ENCODE measurements around the gene OGFOD1.
"Not testable (repeated sequence)": the region's sequence is repeated elsewhere in the genome, so short reads cannot be mapped to it uniquely, and the experiment has no call there.

Gene OGFOD1

DNA sequence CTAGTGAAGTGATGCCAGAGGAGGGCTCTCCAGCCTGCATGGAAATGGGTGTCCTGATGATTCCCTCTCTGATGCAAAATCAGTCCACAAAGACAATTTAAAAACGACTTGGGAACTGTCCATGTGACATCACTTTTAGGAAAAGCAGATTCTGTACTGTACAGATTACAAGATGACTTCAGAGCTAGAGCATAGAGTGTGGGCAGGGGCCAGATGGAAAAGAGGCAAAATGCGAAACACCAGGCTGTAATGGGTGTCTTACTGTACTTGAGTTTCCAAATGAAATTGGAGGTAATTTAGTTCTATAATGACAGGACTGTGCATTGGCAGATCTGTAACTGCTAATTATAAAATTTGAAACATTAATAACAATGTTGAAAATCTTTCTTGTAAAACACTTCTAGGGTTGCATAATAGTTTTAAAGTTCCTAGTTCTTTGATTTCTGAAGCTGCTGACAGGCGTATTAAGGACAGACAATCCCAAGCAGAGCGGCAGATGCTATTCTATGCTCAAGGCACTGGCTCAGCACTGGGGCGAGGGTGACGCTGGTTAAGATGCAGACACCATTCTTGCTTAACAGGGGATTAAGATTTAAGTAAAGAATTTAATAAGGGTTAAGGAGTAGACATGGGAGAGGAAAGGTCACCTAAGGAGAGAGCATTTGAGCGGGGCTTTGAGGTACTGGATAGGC, 29.6 kb downstream of the OGFOD1 start:
- DNase-seq (ENCODE audit: low read depth, low spot score), result no peak

DNA sequence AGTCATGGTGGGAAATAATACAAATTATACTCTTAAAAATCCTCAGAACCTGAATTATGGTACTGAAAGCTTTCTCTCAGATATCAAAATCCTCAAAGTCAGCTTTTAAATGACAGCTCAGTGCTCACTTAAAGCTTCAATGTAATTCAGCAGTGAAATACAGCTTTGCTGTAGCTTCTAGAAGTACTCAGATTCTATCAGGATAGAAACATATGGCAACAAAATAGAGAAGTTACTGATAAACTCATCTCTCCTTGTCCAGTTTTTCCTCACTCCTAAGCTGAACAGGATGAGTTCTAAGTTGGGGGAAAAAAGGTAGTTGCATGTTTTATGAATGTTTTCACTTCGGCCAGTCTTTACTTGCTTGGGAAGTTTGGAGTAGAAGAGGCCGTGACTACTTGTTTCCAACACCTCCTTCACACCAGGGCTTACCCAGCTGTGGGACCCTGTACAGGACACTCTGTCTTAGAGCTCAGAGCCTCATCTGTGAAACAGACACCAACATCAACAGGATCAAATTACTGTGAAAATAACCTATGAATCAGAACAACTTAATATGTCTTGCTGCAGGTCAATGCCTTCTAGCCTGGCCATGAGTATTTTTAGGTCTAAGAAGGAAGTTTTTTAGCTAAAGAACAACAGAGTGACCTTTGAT, 30.2 kb downstream of the OGFOD1 start:
- no peak for DNase-seq (ENCODE audit: low read depth, low spot score)

DNA sequence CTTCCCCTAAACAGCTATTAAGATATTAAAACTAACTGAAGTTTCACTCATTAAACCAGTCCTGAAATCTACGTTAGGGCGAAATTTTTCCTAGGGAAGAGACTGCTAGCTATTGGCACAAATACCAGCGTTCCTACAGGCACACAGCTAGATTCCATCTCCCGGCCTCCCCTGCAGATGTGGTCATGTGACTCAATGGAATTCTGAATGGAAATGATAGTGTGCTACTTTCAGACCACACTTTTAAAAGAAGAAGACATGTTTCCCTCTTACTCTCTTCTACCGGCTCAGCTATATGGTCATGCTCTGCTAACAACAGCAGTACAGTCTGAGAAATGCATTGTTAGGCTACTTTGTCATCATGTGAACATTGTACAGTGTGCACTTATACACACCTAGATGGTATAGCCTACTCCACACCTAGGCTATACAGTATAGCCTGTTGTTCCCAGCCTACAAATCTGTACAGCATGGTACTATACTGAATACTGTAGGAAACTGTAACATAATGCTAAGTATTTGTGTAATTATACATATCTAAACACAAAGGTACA, 31.4 kb downstream of the OGFOD1 start:
- no peak for DNase-seq (ENCODE audit: low read depth, low spot score)

DNA sequence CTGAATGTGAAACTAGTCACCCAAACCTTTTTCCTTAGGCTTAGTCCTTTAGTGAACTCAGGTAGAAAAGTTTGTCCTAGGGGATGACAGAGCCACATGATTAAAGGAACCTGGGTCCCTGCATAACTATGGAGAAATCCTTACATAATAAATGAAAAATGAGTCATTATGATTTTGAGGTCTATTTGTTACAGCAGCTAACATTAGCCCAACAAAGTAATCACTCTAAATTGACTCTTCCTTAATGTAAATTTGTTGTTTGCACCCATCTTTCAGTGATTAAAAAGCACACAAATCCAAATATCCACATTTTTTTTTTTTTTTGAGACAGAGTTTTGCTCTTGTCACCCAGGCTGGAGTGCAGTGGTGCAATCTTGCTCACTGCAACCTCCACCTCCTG, 32.0 kb downstream of the OGFOD1 start:
- DNase-seq (ENCODE audit: low read depth, low spot score), result no peak

DNA sequence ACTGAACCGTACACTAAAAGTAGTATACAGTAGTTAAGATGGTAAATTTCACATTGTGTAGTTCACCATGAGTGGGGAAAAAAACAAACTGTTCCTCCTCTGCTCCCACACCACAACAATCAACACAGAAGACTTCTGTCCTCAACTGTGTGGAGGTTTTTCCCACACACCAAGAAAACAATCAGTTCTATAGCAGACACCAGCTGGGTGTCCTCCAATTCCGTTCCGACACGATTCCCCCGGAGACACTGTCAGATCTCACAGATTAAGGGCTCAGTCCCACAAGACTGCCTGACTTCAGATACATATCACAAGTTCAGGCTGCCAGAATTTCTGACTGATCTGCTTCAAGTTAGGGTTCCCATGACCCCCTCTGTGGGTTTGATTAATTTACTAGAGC, 36.7 kb downstream of the OGFOD1 start:
- DNase-seq (ENCODE audit: low read depth, low spot score), result no peak

DNA sequence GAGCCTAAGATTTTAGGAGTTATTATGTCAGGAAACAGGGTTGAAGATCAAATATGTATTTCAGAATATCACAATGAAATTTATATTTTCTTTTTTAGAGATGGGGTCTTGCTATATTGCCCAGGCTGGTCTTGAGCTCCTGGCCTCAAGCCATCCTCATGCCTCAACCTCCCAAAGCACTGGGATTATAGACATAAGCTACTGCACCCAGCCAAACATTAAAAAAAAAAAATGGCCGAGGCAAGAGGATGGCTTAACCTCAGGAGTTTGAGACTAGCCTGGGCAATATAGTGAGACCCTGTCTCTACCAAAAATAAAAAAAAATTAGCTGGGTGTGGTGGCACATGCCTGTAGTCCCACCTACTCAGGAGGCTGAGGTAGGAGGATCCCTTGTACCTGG, 37.5 kb downstream of the OGFOD1 start:
- not testable (repeated sequence) for DNase-seq (ENCODE audit: low read depth, low spot score)

DNA sequence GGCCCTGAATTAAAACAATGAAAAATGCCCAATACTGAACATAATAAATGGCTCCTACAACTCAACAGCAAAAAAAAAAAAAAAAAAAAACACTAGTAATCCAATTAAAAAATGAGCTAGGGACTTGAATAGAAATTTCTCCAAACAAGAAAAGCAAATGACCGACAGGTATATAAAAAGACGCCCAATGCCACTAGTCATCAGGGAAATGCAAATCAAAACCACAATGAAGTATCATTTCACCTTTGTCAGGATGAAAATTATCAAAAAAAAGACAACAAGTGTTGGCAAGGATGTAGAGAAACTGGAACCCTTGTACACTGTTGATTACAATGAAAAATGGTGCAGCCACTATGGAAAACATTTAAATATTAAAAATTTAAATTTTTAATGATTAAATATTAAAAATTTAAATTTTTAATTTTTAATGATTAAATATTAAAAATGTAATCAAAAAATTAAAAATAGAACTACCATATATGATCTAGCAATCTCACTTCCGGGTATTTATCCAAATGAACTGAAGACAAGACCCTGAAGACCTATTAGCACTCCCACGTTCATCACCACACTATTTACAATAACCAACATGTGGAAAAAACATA, 40.4 kb downstream of the OGFOD1 start:
- DNase-seq (ENCODE audit: low read depth, low spot score), result no peak

DNA sequence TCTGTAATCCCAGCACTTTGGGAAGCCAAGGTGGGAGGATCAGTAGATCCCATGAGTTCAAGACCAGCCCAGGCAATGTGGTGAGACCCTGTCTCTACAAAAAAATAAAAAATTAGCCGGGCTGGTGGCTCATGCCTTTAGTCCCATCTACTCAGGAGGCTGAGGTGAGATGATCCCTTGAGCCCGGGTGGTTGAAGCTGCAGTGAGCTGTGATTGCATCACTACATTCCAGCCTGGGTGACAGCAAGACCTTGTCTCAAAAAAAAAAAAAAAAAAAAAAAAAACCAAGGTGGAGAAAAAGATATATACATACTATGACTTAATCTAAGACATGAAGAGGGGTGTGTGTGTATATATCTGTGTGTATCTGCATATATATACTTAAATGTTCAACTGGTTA, 41.8 kb downstream of the OGFOD1 start:
- no peak for DNase-seq (ENCODE audit: low read depth, low spot score)

DNA sequence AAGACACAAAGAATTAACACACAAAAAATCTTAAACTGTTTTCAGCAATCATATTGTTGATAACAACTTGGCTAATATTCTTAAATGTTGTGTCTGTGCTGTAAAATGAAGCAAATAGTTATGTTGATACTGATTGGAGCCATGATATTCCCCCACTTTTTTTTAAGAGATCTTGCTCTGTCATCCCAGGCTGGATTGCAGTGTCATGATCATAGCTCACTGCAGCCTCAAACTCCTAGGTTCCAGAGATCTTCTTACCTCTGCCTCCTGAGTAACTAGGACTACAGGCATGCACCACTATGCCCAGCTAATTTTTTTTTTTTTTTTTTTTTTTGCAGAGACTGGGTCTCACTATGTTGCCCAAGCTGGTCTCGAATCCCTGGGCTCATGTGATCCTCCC, 42.5 kb downstream of the OGFOD1 start:
- DNase-seq (ENCODE audit: low read depth, low spot score), result no peak

DNA sequence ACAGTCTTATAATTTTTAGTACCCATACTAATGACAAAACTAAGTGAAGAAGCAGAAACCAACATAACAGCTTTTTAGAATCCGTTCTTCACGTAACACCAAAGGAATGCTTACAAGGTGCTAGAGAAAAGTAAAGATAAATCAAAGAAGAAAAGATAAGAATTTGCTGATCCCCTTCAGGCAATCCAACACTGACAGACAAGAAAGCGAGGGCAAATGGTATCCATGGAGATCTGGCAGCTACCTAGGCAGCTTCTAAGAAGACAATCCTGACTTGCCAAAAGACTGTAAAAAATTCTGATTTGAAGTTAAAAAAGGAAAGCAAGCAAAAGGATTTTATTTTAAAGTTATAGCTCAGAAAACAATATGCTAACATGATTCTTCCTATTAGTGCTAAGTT, 53.8 kb downstream of the OGFOD1 start:
- no peak for DNase-seq (ENCODE audit: low read depth, low spot score)

DNA sequence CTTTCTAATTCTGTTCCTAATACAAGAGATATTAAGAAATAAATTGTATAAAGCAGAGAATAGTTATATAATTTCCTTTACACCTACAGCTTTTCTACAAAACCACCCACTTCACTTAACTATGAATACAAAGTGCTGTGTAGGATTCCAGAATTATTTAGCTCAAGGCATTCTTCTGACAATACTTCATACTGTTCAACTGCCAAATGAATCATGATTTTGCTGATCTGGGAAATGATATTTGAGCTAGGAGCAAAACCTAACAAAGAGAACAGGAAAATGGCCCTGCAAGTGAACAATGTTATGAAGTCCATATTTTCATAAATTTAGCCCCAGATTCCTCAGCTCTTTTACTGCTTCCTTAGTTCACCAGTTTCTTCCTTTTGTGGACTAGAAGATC, 55.6 kb downstream of the OGFOD1 start:
- DNase-seq (ENCODE audit: low read depth, low spot score), result no peak

DNA sequence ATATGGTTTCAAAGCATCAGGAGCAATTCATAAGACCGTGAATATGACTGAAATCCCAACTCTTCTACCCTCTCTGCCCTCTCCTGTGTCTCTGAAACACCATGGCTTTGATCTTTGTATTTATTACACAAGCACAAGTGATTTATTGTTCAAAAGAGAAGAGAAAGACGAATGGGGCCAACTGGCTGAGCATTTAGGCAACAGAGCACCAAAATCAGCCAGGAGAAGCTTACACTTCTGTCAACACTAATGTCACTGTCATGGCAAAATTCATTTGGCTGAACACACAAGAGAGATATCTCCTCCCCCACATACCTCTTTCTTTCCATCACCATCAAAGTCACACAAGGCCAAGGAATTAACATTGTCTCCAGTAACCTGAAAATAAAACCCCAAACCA, 59.2 kb downstream of the OGFOD1 start:
- no peak for DNase-seq (ENCODE audit: low read depth, low spot score)

DNA sequence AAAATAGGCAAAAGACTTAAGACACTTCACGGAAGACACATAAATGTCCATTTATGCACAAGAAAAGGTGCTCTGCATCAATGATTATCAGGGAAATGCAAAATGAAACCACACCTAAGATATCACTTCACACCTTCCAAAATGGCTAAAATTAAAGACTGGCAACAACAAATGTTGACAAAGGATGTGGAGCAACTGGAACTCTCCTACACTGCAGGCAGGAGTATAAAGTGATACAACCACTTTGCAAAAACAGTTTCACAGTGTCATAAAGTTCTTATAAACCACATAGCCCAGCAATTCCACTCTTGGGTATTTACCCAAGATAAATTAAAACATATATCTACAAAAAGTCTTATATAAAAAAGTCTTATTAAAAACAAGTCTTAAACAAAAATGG, 60.7 kb downstream of the OGFOD1 start:
- no peak for DNase-seq (ENCODE audit: low read depth, low spot score)

DNA sequence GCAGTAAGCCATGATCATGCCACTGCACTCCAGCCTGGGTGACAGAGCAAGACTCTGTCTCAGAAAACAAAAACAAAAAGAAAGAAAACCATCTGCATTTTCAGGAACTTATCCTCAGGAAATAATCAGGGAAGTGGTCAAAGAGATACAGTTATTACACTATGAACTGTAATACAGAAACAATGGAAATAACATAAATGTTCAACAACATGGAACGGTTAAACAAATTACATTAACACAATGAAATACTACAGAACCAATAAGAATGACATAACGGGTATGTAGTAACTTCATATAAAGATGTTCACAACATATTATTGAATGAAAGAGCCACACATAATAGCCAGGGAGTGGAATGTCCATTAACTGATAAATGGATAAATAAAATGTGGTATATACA, 61.7 kb downstream of the OGFOD1 start:
- DNase-seq (ENCODE audit: low read depth, low spot score), result no peak

DNA sequence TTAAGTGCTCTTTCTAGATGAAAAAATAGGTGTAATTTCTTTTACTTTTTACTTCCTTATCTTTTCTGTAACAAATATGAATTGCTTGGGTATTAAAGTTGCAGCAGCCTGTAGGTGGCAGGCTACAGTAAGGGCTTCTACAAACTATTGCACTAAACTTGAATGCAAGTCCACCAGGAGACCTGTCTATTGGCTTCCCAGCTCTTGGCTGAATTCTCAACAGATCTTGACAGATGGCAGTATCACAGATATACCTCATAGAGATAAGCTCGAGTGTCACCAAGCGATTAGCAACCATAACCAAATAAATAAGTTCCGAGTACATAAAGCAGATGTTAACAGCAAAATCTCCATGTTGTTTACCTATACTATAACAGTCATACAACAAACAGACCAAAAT, 62.6 kb downstream of the OGFOD1 start:
- DNase-seq (ENCODE audit: low read depth, low spot score), result peak; percentile 14

DNA sequence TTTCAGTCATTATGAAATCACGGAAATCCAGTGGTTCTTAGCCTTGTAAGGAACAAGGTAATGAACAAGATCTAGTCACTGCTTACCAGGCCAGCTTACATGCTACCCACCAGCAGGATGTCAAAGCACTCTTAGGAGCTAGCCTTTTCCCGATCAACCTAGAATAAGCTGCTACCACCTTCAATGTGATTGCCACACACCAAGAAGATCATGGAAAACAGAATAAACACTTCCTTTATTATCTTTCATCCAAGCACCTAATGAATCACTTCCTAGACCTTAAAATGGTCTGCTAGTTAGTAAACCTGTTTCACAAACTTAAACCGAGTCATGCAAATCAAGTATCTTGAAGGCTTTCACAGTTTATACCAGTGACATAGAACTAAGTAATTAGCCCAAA, 63.5 kb downstream of the OGFOD1 start:
- no peak for DNase-seq (ENCODE audit: low read depth, low spot score)

DNA sequence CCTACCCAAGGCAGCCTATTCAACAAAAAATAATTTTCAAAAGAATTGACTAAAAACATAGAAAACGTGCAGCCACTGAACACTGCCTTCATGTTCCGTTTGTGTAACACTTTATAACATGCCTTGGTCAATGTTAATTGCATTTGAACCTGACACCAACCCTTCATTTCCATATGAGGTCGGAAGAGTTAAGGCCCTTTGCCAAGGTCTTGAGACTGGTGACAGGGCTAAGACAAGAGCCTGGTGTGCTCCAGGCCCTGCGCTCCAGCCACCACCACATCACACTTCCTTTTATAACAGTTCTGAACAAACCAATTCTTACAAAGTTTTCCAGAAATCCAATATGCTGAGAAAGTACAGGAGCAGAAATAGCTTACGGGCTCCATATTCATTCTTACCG, 64.3 kb downstream of the OGFOD1 start:
- no peak for DNase-seq (ENCODE audit: low read depth, low spot score)

DNA sequence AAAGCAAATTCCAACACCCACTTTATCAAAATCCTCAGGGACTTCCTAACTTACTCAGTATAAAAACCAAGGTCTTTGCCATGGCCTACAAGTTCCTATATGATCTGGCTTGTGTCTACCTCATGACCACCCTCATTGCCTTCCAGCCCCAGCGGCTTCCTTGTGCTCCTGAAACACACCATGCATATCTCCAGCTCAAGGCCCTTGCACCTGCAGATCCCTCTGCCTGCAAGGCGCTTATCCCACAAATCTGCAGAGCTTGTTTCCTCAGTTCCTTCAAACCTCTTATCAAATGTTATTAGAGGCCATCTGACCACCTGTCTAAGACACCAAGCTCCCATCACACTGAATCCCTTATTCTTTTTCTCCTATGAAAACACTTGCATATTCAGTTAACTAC, 65.9 kb downstream of the OGFOD1 start:
- no peak for DNase-seq (ENCODE audit: low read depth, low spot score)

DNA sequence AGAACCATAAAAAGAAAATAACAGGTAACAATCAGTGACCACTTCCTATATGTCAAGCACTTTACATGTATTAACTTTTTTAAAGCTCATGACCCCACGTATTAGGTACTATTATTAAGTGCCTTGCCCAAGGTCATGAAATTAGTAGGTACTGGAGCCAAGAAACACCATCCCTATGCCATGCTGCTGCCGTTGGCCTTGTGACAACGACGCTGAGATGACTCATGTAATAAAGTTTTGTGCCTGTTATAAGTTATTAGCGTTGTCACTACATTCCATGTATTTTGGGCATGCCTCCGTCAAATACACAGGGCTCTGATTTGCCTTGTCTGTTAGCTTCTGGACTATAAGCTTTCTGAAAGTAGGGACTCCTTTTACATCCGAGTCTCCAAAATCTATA, 67.1 kb downstream of the OGFOD1 start:
- DNase-seq (ENCODE audit: low read depth, low spot score), result no peak

DNA sequence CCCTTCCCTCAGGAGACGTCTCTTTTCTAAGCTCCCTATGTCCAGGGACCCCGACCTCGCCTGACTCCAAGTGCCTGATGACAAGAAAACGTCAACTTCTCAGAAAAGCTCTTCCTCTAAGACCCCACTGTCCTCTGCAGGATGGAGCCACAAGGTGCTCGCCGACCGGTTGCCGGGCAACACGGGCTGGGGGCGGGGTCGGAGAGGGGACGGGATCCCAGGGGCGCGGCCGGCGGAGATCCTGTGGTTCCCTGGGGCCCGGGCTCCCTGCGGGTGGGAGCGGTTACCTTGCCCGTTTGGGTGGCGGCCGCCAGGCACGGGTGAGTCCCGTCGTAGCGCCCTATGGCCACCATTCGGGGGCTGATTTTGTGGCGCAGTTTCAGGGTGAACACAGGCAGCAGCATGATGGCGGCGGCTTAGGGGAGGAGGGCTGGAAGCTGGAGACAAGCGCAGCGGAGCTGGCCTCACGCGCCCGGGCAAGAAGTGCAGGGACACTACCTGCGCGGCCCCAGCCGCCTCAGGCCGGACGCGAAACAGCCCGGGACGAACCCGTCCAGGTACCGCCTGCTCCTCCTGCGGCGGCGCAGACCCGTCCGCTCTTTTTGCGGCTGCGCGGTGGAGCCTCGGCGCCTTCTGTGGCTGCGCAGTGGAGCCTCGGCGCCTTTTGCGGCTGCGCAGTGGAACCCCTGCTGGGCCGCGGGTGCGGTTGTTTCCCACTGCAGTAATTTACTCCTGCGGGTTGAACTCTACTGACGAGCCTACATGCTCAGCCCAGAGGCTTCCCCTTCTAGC, 68.3 kb downstream of the OGFOD1 start, which contains the start of gene BBS2:
Gene BBS2, minus strand, starts transcription at position 566 of the 792 bp plus-strand sequence. Its CDS starts 162 bp downstream, at position 404.
- DNase-seq (ENCODE audit: low read depth, low spot score), result peak; percentile 83

DNA sequence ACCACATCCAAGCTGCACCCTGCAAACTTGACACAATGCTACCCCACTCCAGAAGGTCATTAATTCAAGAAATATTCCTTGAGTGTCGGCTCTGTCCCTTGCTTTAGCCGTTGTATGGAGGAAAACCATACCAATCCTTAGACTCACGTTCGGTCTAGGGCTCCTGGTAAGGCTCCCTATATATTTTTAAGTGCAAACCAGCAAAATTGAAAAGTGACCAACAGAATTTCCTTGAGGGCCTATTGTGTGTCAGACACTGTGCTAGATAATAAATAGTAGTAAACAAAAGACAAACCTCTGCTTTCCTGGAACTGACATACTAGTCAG, 68.9 kb downstream of the OGFOD1 start:
- DNase-seq (ENCODE audit: low read depth, low spot score), result no peak

DNA sequence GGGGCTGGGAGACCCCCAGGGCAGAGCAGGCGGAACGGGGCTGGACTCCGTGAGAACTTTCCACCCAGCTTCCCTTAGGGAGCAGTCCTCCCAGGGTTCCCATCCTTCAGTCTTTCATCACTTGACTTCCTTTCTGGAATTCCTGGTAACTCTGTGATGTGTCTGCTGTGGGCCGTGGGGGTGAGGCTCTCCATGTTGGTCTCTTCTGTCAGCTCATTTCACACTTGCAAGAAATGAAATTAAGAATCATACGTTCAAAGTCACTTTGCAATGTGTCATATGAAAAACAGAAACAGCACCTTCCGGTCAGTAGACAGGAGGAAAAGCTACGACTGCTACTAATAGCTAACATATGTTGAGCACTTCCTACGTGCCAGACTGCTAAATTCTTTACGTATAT, 73.9 kb downstream of the OGFOD1 start:
- DNase-seq (ENCODE audit: low read depth, low spot score), result no peak
